Measurements from ENCODE around the gene HTD2. TPM values are rescaled to one million over a fixed set of nuclear protein-coding genes. Genes with fewer than 3 reads are reported as not detected.

HTD2 gene
- total RNA-seq, 6 donors from 2014 or later = 7.1 to 14.7 (median 9.0) TPM; not detected in 1

DNA sequence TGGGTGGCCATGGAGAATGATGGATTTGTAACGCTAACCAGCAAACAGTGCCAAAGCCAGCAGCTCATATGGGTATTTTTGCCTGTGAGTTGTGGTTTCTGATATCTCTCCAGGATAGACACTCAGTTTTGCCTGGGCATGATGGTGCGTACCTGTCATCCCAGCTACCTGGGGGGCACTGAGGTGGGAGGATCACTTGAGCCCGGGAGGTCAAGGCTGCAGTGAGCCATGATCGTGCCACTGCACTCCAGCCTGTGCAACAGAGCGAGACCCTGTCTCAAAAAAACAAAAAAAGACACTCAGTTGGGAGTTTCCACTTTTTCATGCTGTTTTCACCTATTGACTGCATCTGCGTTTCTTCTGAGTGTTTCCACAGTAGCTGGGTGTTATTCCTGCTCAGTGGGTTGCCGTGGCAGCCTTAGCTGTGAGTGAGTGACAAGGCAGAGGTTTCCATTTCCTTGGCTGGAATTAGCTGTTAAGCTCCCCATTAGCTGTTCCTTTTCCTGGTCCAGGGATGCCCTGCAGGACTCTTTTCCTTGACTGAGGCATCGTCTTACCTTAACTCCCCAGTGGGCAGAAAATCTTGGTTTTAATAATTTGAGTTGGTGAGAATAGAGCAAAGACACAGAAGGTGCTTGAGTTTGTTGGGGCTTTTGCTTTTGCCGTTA is 14.5 kb upstream of the HTD2 start:
- TF ChIP-seq POLR2A (IDR thresholded peaks at IDR 0.05) = no peak
- no peak for TF ChIP-seq CTCF (IDR thresholded peaks at IDR 0.05)
- Histone ChIP-seq H3K4me3 (no peak overlapping the region), H3K36me3 (peaks cover 0 to 17% (median 7%) of the 10 kb centered on the region in 4 donors), H3K27ac (no peak overlapping the region), H3K4me1 (no peaks in the 10 kb centered on the region), H3K27me3 (no peaks in the 10 kb centered on the region), H3K9me3 (no peaks in the 10 kb centered on the region)
- DNase-seq (no peak), ATAC-seq (ENCODE audit: low FRiP score in 2 of 2) (no peak)
- 75 to 91% methylated on average over 8 to 9 of the region's 9 CpGs for WGBS, 2 donors

DNA sequence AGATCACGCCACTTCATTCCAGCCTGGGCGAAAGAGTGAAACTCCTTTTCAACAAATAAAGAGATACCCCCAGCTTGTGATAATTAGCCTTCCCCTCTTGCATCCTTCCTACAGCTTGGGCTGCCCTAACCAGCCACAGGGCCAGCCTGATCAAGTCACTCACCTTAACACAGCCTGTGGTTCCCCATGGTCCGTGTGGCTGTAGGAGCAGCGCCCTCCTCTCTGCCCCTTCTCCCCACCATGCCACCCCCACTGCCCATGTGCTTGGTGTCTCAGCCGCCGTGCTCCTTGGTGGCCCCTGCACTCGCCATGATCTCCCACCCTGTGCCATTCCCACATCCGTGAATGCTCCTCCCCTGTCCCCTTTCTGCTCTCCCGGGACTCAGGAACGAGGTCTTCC is 13.5 kb upstream of the HTD2 start:
- ATAC-seq (ENCODE audit: low FRiP score in 2 of 2) (peak in 1 of 2 donors; percentile 63), DNase-seq (no peak)
- peaks cover 0 to 9% (median 3%) of the 10 kb centered on the region in 4 donors for H3K36me3 ChIP-seq
- 87 to 94% methylated on average over 10 of the region's 10 CpGs for WGBS, 2 donors
- no peaks in the 10 kb centered on the region for H3K27me3 ChIP-seq
- H3K4me3 ChIP-seq = no peak overlapping the region
- H3K9me3 ChIP-seq = no peaks in the 10 kb centered on the region
- TF ChIP-seq POLR2A (IDR thresholded peaks at IDR 0.05) (no peak), EP300 (IDR thresholded peaks at IDR 0.05) (no peak), POLR2AphosphoS5 (IDR thresholded peaks at IDR 0.05) (no peak), CTCF (IDR thresholded peaks at IDR 0.05) (no peak)
- no peaks in the 10 kb centered on the region for H3K4me1 ChIP-seq
- no peak overlapping the region for H3K27ac ChIP-seq

DNA sequence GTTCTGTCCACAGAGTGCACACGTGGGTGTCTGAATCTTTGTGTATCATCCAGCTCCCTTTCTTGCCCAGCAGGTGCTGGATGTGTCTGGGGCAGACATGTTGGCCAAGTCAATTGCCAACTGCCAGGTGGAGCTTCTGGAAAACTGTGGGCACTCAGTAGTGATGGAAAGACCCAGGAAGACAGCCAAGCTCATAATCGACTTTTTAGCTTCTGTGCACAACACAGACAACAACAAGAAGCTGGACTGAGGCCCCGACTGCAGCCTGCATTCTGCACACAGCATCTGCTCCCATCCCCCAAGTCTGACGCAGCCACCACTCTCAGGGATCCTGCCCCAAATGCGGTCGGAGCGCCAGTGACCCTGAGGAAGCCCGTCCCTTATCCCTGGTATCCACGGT is 12.8 kb upstream of the HTD2 start:
- TF ChIP-seq EP300 (IDR thresholded peaks at IDR 0.05) = no peak
- no peak for TF ChIP-seq CTCF (IDR thresholded peaks at IDR 0.05)
- TF ChIP-seq POLR2A (IDR thresholded peaks at IDR 0.05) = no peak
- TF ChIP-seq POLR2AphosphoS5 (IDR thresholded peaks at IDR 0.05) = no peak
- Histone ChIP-seq H3K27me3 (no peaks in the 10 kb centered on the region), H3K9me3 (no peaks in the 10 kb centered on the region), H3K4me3 (no peak overlapping the region), H3K36me3 (peaks cover 0 to 6% (median 2%) of the 10 kb centered on the region in 4 donors), H3K4me1 (no peaks in the 10 kb centered on the region), H3K27ac (no peak overlapping the region)
- 83 to 89% methylated on average over 4 to 9 of the region's 9 CpGs for WGBS, 2 donors
- DNase-seq (no peak), ATAC-seq (ENCODE audit: low FRiP score in 2 of 2) (no peak)

DNA sequence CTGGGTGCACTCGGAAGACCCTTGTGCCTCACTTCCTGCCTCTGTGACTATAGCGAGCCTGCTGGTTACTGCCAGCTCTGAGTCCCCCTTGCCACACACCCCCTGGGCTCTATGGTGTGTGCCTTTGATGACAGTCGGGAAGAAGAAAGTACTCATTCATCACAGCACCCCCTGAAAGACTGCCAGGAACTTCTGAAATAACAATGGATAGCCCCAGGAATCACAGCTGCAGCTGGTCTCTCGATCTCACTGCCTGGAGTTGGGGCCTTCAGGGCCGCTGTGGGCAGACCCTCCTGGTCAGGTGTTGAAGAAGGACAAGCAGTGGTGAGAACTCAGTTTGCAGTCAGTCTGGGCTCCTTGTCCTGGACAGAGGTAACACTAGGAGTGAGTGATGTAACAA is 10.1 kb upstream of the HTD2 start:
- Histone ChIP-seq H3K4me3 (no peak overlapping the region), H3K4me1 (no peaks in the 10 kb centered on the region), H3K36me3 (peaks cover 0 to 6% (median 2%) of the 10 kb centered on the region in 4 donors), H3K27ac (no peak overlapping the region), H3K27me3 (no peaks in the 10 kb centered on the region), H3K9me3 (no peaks in the 10 kb centered on the region)
- no peak for TF ChIP-seq CTCF (IDR thresholded peaks at IDR 0.05)
- TF ChIP-seq POLR2AphosphoS5 (IDR thresholded peaks at IDR 0.05) = no peak
- no peak for TF ChIP-seq POLR2A (IDR thresholded peaks at IDR 0.05)
- no peak for TF ChIP-seq EP300 (IDR thresholded peaks at IDR 0.05)
- peak in 1 of 2 donors; percentile 7 for ATAC-seq (ENCODE audit: low FRiP score in 2 of 2)
- WGBS, 2 donors = 65 to 73% methylated on average over 4 to 5 of the region's 5 CpGs
- no peak for DNase-seq

GRCh38 chr3:58296843-58297242 is 9.5 kb upstream of the HTD2 start:
- H3K4me3 ChIP-seq = no peak overlapping the region
- H3K27me3 ChIP-seq = no peaks in the 10 kb centered on the region
- no peak for DNase-seq
- peaks cover 0 to 6% (median 2%) of the 10 kb centered on the region in 4 donors for H3K36me3 ChIP-seq
- H3K27ac ChIP-seq = no peak overlapping the region
- no peak for ATAC-seq (ENCODE audit: low FRiP score in 2 of 2)
- H3K9me3 ChIP-seq = no peaks in the 10 kb centered on the region
- TF ChIP-seq EP300 (IDR thresholded peaks at IDR 0.05) = no peak
- no peak for TF ChIP-seq POLR2A (IDR thresholded peaks at IDR 0.05)
- no peak for TF ChIP-seq CTCF (IDR thresholded peaks at IDR 0.05)
- TF ChIP-seq POLR2AphosphoS5 (IDR thresholded peaks at IDR 0.05) = no peak
- H3K4me1 ChIP-seq = no peaks in the 10 kb centered on the region
- 82 to 87% methylated on average over 5 to 6 of the region's 6 CpGs for WGBS, 2 donors
